ENCODE data around the gene SRPX. TPM values are rescaled to one million over a fixed set of nuclear protein-coding genes. Genes with fewer than 3 reads are reported as not detected.

SRPX gene
- total and polyA plus RNA-seq, 10 of the 15 experiments (the other 5 are each of a cell fraction or from before 2014, with no cell fraction given) = 0.05 to 0.79 (median 0.23) TPM; not detected in 1

DNA sequence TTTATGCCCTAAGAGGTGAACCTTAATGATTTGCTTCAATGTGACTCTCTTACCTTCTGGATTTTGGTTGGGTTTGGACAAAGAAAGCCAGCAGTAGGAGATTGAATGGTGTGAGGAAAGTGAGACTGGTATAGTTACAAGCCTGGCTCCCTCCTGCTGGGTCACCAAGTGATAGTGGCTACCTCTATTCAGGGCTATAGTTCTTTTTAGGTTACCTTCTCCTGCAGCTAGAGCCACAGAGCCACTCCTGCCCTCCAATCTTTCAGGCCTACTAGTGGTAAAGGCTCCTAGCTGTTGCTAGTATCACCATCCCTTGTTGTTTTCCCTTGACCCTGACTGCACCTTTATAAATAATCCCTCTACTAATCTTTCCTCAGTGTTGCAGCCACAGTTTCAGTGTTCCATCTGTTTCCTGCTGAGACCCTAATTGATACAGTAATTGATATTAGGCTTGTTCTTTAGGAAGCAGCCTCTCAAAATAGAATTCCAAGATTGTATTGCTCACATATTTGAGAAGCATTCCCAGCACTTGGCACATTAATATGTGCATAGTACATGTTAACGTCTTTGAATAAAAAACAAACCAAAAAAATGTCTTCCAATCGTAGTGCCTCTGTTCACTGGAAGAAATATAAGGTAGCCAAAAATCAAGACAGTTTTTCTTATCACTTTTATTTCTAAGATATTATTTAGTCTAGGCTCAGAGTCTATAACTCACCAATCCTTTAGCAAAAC, 82.3 kb downstream of the SRPX start:
- no peaks in the 10 kb centered on the region for H4K20me1 ChIP-seq (ENCODE audit: control insufficient read depth, insufficient read depth)
- no peaks in the 10 kb centered on the region; a peak in 1 of 4 replicates for H3K27me3 ChIP-seq (replicated peaks in 1 of 2; ENCODE audit: control insufficient read depth in 2 of 2, insufficient read depth in 2 of 2, low read length in 1 of 2)
- ChIA-PET SMC1A (ENCODE audit: uncharacterized antibody, unreplicated experiment) (no interaction called here), POLR2A (no interaction called here), RAD21 (ENCODE audit: unreplicated experiment) (no interaction called here), CTCF (interaction anchor here (1.3 kb wide), 1 partner anchor 28 kb away, joined by 4 read pairs; no protein-coding TSS in a partner anchor)
- H3K4me3 ChIP-seq = no peak overlapping the region
- no TSS peak for BruUV-seq (replicated peaks)
- H3K36me3 ChIP-seq (ENCODE audit: control insufficient read depth in 2 of 2, insufficient read depth in 2 of 2, low read length in 1 of 2) = no peaks in the 10 kb centered on the region
- ATAC-seq (no peak), FAIRE-seq (no peak), DNase-seq (ENCODE audit: low read depth, low spot score) (no peak)
- no peak for TF ChIP-seq ZNF217 (IDR thresholded peaks at IDR 0.05)
- no peak for TF ChIP-seq LARP7 (IDR thresholded peaks at IDR 0.05)
- TF ChIP-seq NR2F1 (conservative IDR thresholded peaks at IDR 0.05) = no peak
- no peak for TF ChIP-seq BRCA1 (IDR thresholded peaks at IDR 0.05; ENCODE audit: low read depth, low read length)
- TF ChIP-seq, protein P1, sequence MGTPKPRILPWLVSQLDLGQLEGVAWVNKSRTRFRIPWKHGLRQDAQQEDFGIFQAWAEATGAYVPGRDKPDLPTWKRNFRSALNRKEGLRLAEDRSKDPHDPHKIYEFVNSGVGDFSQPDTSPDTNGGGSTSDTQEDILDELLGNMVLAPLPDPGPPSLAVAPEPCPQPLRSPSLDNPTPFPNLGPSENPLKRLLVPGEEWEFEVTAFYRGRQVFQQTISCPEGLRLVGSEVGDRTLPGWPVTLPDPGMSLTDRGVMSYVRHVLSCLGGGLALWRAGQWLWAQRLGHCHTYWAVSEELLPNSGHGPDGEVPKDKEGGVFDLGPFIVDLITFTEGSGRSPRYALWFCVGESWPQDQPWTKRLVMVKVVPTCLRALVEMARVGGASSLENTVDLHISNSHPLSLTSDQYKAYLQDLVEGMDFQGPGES (IDR thresholded peaks at IDR 0.05) = no peak
- no peak for TF ChIP-seq SREBF2 (IDR thresholded peaks at IDR 0.05; ENCODE audit: low read length)
- TF ChIP-seq PML (IDR thresholded peaks at IDR 0.05; ENCODE audit: low read length) = no peak
- no peak for TF ChIP-seq BHLHE40 (IDR thresholded peaks at IDR 0.05; ENCODE audit: borderline replicate concordance in 1 of 2, low read depth in 2 of 2, low read length in 1 of 2)
- TF ChIP-seq NR2C1 (IDR thresholded peaks at IDR 0.05) = no peak
- no peak for TF ChIP-seq SKIL (IDR thresholded peaks at IDR 0.05; ENCODE audit: low read depth, poor library complexity, severe bottlenecking)
- TF ChIP-seq CREB1 (IDR thresholded peaks at IDR 0.05; ENCODE audit: low read depth) = no peak
- in situ Hi-C loops (cut with MboI) (no loop called here), intact Hi-C loops (cut with micrococcal nuclease; ENCODE audit: unreplicated experiment) (no loop called here)
- 20% methylated on average over 2 of the region's 2 CpGs for WGBS (ENCODE audit: insufficient coverage, insufficient replicate concordance, low lambda C conversion rate, missing lambda C conversion rate)
- H3K4me2 ChIP-seq (ENCODE audit: control insufficient read depth, insufficient read depth) = no peak overlapping the region
- H3K9me3 ChIP-seq (replicated peaks; ENCODE audit: control insufficient read depth, insufficient read depth, low read length) = no peaks in the 10 kb centered on the region
- no peak overlapping the region for H2AFZ ChIP-seq (ENCODE audit: control insufficient read depth, low read depth, low read length)
- no peak overlapping the region for H3K27ac ChIP-seq (ENCODE audit: control insufficient read depth, insufficient read depth)
- H3K4me1 ChIP-seq (ENCODE audit: control insufficient read depth, insufficient read depth, low read length) = no peaks in the 10 kb centered on the region
- H3K9ac ChIP-seq (ENCODE audit: control insufficient read depth, insufficient read depth, low read length) = no peak overlapping the region
- no peaks in the 10 kb centered on the region for H3K79me2 ChIP-seq (ENCODE audit: control insufficient read depth, insufficient read depth, low read length)

Measured in GM12878 (cell line).